ENCODE results near the gene HOXA13.

The HOXA13 gene

GRCh38 chr7:27191833-27192545, 7.9 kb downstream of the HOXA13 start:
- no peak for DNase-seq

DNA sequence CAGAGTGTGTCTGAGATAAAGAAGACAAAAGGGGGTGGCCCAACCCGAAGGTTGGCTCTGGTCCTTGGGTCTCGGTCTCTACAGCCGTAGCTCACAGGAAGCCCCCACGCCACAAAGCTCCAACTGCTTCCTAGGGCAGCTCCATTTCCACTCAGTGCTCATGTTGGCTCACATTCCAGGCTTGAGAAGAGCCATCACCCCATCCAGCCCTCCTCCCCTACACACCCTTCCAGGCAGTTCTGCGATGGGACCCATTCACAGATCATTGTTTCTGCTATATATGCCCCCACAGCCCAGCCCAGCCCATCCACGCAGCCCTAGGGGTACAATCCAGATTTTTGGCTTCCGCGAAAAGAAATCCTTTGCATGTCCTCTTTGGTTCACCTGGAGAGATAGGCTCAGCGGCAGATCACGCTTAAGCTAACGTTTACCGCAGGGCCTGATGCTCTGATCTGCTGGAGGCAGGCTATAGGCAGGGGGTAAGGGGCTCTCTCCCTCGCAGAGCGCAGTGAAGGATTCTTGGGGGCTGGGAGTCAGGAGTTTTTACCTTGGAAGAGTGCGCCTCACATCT, 8.6 kb downstream of the HOXA13 start:
- no peak for DNase-seq

DNA sequence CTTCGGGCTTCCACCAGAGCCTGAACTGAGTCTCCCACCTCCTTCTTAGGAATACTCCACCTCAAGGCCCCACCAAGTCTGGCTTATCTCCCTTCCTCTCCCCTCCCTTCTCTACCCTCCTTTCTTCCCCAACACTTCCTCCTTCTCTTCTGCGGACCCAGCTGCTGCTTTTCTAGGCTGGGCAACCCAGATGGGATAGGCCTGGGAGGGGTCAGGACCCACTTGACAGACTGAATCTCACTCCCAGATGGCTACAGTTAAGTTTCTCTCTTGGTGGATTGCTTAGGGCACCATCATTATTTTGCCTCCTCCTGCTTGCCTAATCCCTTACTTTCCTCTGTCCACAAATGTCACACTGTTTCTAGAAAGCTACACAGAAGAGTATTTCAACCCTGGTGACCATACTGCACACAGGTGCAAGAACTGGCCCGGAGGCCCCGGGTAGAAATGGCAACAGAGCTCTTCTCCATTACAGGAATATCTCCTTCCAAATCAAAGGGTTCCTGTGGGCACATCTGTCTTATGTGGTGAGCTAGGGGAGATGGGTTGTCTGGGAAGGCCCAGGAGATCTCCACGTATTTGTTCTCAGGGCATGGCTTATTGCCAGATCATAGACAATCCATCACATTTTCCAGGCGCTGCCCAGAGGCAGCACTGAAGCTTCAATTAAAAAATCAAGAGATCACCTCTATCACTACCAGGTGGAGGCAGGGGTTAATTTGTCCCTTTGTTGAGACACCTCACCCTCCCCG, 9.7 kb downstream of the HOXA13 start:
- no peak for DNase-seq

- no peak for DNase-seq
Measured at GRCh38 chr7:27189295-27189996, 10.4 kb downstream of the HOXA13 start.

- no peak for DNase-seq
Measured at GRCh38 chr7:27188386-27189294, 11.3 kb downstream of the HOXA13 start.

- no peak for DNase-seq
Measured at GRCh38 chr7:27187475-27188385, 12.2 kb downstream of the HOXA13 start.

DNA sequence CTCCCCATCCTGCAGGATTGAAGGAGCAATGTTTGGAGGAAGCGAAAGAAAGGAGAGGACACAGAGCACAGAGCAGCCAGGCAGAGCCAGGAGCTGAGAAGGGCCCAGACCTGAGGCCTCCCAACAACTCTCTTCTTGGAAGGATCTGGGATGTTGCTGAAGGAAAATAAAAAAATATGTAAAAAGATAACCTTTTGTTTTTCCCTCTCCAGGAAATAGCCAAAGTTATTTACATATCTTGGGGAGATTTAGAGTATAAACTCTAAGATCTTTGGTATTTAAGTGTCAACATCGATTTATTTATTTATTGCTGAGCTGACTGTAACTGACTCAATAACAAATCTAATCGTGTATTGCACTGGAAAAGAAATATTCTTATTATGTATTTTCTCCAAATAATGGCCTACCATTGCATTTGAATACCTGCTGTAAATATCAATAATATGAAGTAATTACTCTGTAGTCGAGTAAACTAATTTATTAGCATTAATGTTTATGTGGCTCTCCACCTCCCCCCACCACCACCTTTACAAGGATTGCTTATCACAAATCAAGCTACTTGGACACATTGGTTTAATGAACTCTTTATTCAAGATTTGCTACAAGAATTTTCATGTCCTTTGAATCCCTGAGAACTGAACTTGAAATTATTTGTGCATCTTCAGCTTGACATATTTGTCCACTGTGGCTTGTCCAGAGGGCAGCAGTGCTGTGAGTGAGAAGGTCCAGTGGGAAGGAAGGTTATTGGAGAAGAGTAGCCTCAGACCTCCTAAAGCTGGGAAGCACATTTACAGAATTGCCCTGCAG, 13.0 kb downstream of the HOXA13 start:
- DNase-seq, result no peak

DNA sequence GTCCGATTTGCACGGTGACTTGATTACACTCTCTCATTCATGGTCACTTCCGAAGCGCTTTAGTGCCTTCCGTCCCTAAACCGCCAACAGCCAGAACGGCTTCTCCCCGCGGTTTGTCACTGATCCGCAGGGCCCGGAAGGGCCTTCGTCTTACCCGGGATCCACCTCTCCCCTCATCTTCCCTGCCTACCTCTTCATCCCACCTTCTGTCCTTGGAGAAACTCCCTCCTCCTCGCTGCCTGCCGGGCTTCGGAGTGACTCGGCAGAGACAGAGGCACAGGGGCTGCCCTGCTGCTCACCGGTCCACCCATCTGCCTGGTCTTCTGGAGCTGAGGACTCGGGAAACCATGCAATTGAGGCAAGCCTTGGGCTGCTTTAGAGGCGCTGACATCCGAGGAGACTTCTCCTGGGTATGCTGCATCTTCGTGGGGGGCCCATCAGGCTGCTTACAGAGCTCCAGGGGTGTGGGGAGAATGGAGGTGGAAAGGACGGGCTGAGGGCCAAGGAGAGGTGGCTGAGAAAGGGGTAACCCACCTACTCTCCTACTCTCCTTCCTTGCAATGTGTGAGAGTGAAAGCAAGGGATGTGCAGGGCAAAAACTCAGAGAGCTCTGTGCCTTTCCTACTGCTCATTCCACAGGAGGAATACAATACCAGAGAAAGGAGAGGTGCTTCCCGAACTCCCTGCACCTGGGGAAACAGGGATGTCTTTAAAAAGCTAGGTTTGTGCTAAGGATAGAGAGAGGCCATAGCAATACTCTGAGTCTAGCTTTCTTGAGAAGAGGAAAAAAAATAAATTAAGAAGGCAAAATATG, 13.8 kb downstream of the HOXA13 start:
- DNase-seq, result no peak

DNA sequence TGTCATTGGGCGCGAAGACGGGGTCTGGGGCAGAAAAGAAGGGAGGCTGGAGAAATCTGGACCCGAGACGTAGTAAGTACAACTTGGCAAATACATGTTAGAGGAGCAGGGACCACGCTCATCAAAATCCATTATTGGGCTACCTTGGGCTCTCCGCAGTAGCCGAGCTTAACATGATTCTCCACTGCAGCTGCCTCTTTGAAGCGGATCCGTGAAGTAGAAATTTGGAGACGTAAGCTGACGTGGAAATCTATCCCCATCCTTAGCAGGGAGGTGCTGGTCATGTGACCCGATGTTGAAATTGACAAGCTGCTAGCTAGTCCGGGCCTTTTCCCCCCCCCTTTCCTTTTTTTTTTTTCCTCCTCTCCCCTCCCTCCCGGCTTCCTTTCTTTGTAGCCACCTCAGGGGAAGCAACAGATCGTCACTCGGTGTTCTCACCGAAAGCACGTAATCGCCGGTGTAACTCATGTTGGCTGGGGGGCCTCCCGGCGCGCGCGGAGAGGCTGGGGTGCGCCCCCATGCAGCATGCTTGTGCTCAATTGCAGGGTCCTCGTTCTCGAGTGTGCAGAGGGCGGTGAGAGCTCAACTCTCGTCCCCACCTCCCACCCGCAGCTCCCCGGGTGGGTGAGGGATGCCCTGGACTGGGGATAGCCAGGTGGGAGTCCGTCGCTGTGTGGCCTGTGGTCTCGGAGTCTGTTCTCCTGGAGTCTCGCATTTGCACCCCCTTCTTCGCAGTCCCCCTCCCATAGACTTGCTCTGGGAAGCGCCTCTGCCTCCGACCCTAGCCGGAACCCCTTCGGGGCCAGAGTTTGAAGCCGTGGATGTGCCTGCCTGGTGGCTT, 14.7 kb downstream of the HOXA13 start, which contains the start of gene HOXA11:
HOXA11 (minus strand) TSS at position 220 of the 841 bp plus-strand sequence; CDS start at position 132, 88 bp downstream.
- no peak for DNase-seq

DNA sequence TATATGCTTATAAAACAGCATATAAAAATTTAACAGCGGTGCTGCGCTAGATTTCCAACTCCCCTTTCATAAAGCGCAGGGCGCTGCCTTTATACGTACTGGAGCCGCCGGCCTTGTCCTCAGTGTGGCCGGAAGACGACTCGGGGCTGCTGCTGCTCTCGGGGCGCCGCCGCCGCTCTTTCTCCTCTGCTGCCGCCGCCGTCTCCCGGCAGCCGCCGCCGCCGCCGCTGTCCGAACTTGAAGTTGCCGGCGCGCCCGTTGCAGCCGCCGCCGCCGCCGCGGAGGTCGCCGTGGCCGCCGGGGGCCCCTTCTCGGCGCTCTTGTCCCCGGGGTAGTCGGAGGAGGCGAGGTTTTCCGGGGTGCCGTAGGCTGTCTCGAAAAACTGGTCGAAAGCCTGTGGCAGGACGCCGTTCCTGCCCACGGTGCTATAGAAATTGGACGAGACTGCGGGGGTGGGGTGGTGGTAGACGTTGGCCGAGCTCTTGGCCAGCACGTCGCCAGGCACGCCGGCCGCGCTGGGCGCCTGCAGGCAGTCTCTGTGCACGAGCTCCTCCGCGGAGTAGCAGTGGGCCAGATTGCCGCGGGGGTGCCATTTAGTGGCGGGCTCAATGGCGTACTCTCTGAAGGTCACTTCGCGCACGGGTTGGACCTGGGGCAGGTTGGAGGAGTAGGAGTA, 15.4 kb downstream of the HOXA13 start:
- DNase-seq, result no peak

- no peak for DNase-seq
Measured at GRCh38 chr7:27183682-27184336, 16.1 kb downstream of the HOXA13 start.

GRCh38 chr7:27182861-27183681, 16.8 kb downstream of the HOXA13 start:
- DNase-seq, result no peak

GRCh38 chr7:27182285-27182841, 17.5 kb downstream of the HOXA13 start:
- no peak for DNase-seq

- no peak for DNase-seq
Measured at GRCh38 chr7:27181795-27182275, 18.1 kb downstream of the HOXA13 start.

All from NCI-H2081 treated with DMSO at 0.1 percent for 48 hours (cell line).